Liver (tissue), 9 donors: Measurements from ENCODE around the gene ALPI. TPM values are rescaled to one million over a fixed set of nuclear protein-coding genes. Genes with fewer than 3 reads are reported as not detected.
"Not testable (repeated sequence)": the region's sequence is repeated elsewhere in the genome, so short reads cannot be mapped to it uniquely, and the experiment has no call there.

ENCODE experiments used
- DNase-seq: peaks from one replicate; pipeline ENCODE4 v3.0.0-alpha.2; 2017; ENCODE audit warnings: low spot score
- H3K27ac ChIP-seq, 2 donors: one replicate each; pipeline ENCODE4 v1.7.0; 2013; ENCODE audit warnings: inconsistent platforms in 2 of 2, low read length in 2 of 2, control low read depth in 1 of 2, low read depth in 1 of 2, mild to moderate bottlenecking in 1 of 2
- H3K27me3 ChIP-seq, 4 donors: one replicate each; pipeline versions ENCODE4 v1.6.1 to v1.7.0; 2013; ENCODE audit warnings: low read length in 3 of 4, inconsistent platforms in 1 of 4, mild to moderate bottlenecking in 1 of 4, moderate library complexity in 1 of 4; ENCODE audit not compliant: control insufficient read depth in 4 of 4, insufficient read depth in 4 of 4
- H3K36me3 ChIP-seq, 4 donors: one replicate each; pipeline versions ENCODE4 v1.6.1 to v1.7.0; 2013; ENCODE audit warnings: low read length in 3 of 4, mild to moderate bottlenecking in 3 of 4, low read depth in 1 of 4, moderate library complexity in 1 of 4; ENCODE audit not compliant: control insufficient read depth in 4 of 4, insufficient read depth in 3 of 4
- H3K4me1 ChIP-seq, 4 donors: one replicate each; pipeline versions ENCODE4 v1.6.1 to v1.7.0; 2013; ENCODE audit warnings: low read length in 3 of 4, mild to moderate bottlenecking in 3 of 4, moderate library complexity in 1 of 4; ENCODE audit not compliant: control insufficient read depth in 4 of 4, insufficient read depth in 4 of 4
- H3K4me3 ChIP-seq, 3 donors: one replicate each; pipeline versions ENCODE4 v1.6.1 to v1.7.0; 2013; ENCODE audit warnings: low read length in 3 of 3, control low read depth in 1 of 3, low read depth in 1 of 3, mild to moderate bottlenecking in 1 of 3
- H3K9ac ChIP-seq, 2 donors: one replicate each; pipeline ENCODE4 v1.7.0; 2013; ENCODE audit warnings: low read length in 2 of 2, mild to moderate bottlenecking in 2 of 2, moderate library complexity in 2 of 2, control low read depth in 1 of 2, low read depth in 1 of 2
- H3K9me3 ChIP-seq, 4 donors: one replicate each; pipeline versions ENCODE4 v1.6.1 to v1.7.0; 2013; ENCODE audit warnings: low read length in 3 of 4; ENCODE audit not compliant: control insufficient read depth in 4 of 4
- ATF3 ChIP-seq: IDR thresholded peaks from 2 replicates; pipeline ENCODE4 v1.6.1; 2016; ENCODE audit warnings: antibody characterized with exemption
- CTCF ChIP-seq: fragments of 150-350 bp; IDR thresholded peaks from 2 replicates; pipeline ENCODE4 v1.5.1; 2017; ENCODE audit warnings: improper control_type of control experiment, low read depth, low read length; ENCODE audit not compliant: missing input control
- EGR1 ChIP-seq, 2 donors: IDR thresholded peaks; 2 replicates each; pipeline ENCODE4 v1.6.1; 2016 to 2018; ENCODE audit warnings: antibody characterized with exemption in 2 of 2, low read depth in 2 of 2
- FOXA1 ChIP-seq: IDR thresholded peaks from 2 replicates; pipeline ENCODE4 v1.6.1; 2016; ENCODE audit warnings: antibody characterized with exemption
- FOXA2 ChIP-seq: IDR thresholded peaks from 2 replicates; pipeline ENCODE4 v1.6.1; 2016; ENCODE audit warnings: antibody characterized with exemption
- GABPA ChIP-seq, 2 donors: IDR thresholded peaks in 1 of 2; conservative IDR thresholded peaks in 1 of 2; 2 replicates each; pipeline ENCODE4 v1.6.1; 2016; ENCODE audit warnings: antibody characterized with exemption in 2 of 2, mild to moderate bottlenecking in 1 of 2, moderate library complexity in 1 of 2
- HNF4A ChIP-seq, 2 donors: conservative IDR thresholded peaks; 2 replicates each; pipeline ENCODE4 v1.6.1; 2016; ENCODE audit warnings: antibody characterized with exemption in 2 of 2, mild to moderate bottlenecking in 2 of 2
- HNF4G ChIP-seq: IDR thresholded peaks from 2 replicates; pipeline ENCODE4 v1.6.1; 2016; ENCODE audit warnings: antibody characterized with exemption
- JUND ChIP-seq, 2 donors: IDR thresholded peaks; 2 replicates each; pipeline ENCODE4 v1.6.1; 2016; ENCODE audit warnings: antibody characterized with exemption in 2 of 2
- MAX ChIP-seq: IDR thresholded peaks from 2 replicates; pipeline ENCODE4 v1.6.1; 2016; ENCODE audit warnings: antibody characterized with exemption
- NR2F2 ChIP-seq: IDR thresholded peaks from 2 replicates; pipeline ENCODE4 v1.6.1; 2016; ENCODE audit warnings: antibody characterized with exemption
- RAD21 ChIP-seq, 2 donors: IDR thresholded peaks; 2 replicates each; pipeline ENCODE4 v1.6.1; 2016; ENCODE audit warnings: antibody characterized with exemption in 2 of 2, mild to moderate bottlenecking in 2 of 2
- REST ChIP-seq: IDR thresholded peaks from 2 replicates; pipeline ENCODE4 v1.6.1; 2016; ENCODE audit warnings: antibody characterized with exemption, mild to moderate bottlenecking
- RXRA ChIP-seq, 2 donors: IDR thresholded peaks; 2 replicates each; pipeline ENCODE4 v1.6.1; 2017 to 2018; ENCODE audit warnings: antibody characterized with exemption in 2 of 2, mild to moderate bottlenecking in 1 of 2
- SP1 ChIP-seq: IDR thresholded peaks from 2 replicates; pipeline ENCODE4 v1.6.1; 2018; ENCODE audit warnings: antibody characterized with exemption, mild to moderate bottlenecking
- TAF1 ChIP-seq: conservative IDR thresholded peaks from 2 replicates; pipeline ENCODE4 v1.6.1; 2016; ENCODE audit warnings: antibody characterized with exemption, mild to moderate bottlenecking
- YY1 ChIP-seq: IDR thresholded peaks from 2 replicates; pipeline ENCODE4 v1.6.1; 2016; ENCODE audit warnings: antibody characterized with exemption, mild to moderate bottlenecking
- ZBTB33 ChIP-seq: IDR thresholded peaks from 2 replicates; pipeline ENCODE4 v1.6.1; 2016; ENCODE audit warnings: antibody characterized with exemption
- WGBS: extraction: QIAGEN DNeasy Blood & Tissue Kit; methylation state at CpG from one replicate; pipeline ENCODE4 v1.1.7; 2013; 5-methylcytosine and 5-hydroxymethylcytosine counted together
- polyA plus RNA-seq, 2 donors: library from polyadenylated mRNA; stranded (reverse) in 1 of 2; unstranded in 1 of 2; fragments of 200-250 nt in 1 of 2; fragments of >200 nt in 1 of 2; fragmentation: Nextera tagmentation in 1 of 2; extraction: Ambion mirVana in 1 of 2; gene quantifications; one replicate each; pipeline versions ENCODE4 v1.2.1 to v1.2.3, GENCODE V29; 2013 to 2015
- total RNA-seq, 2 donors: library from RNA; depleted of rRNA; stranded (reverse); fragments of >200 nt; gene quantifications; one replicate each; pipeline ENCODE4 v1.2.3, GENCODE V29; 2014
- donor health status: healthy.
- donor health status: healthy.
- donor health status: healthy.
- donor health status: healthy.
- donor health status: healthy.

The ALPI gene
- total and polyA plus RNA-seq, 4 donors, result 0.02 TPM; not detected in 3

- H3K9me3 ChIP-seq, H3K36me3 ChIP-seq, H3K27me3 ChIP-seq, DNase-seq, H3K27ac ChIP-seq, H3K4me1 ChIP-seq, H3K4me3 ChIP-seq, H3K9ac ChIP-seq: not testable (repeated sequence)
- WGBS, result 52% methylated on average over 39 of the region's 40 CpGs
Measured at GRCh38 chr2:232409617-232410016, 46.3 kb upstream of the ALPI start.

GRCh38 chr2:232410238-232410900 lies 45.6 kb upstream of the ALPI start:
- no peaks in the 10 kb centered on the region for H3K27me3 ChIP-seq
- H3K27ac ChIP-seq, result no peak overlapping the region
- 77% methylated on average over 7 of the region's 7 CpGs for WGBS
- H3K9me3 ChIP-seq, result no peaks in the 10 kb centered on the region
- no peaks in the 10 kb centered on the region for H3K36me3 ChIP-seq
- TF ChIP-seq RXRA (IDR thresholded peaks at IDR 0.05) (no peak), YY1 (no peak), RAD21 (IDR thresholded peaks at IDR 0.05) (no peak), GABPA (IDR thresholded peaks at IDR 0.05 in 1 of 2, conservative IDR thresholded peaks at IDR 0.05 in 1 of 2) (no peak), NR2F2 (no peak), HNF4A (conservative IDR thresholded peaks at IDR 0.05) (no peak), TAF1 (no peak), SP1 (no peak), JUND (IDR thresholded peaks at IDR 0.05) (no peak), EGR1 (IDR thresholded peaks at IDR 0.05; ENCODE audit: low read depth in 2 of 2) (no peak), HNF4G (no peak), MAX (no peak), FOXA1 (no peak), FOXA2 (no peak), CTCF (no peak), ATF3 (no peak)
- no peak overlapping the region for H3K4me3 ChIP-seq
- no peak overlapping the region for H3K9ac ChIP-seq
- H3K4me1 ChIP-seq, result no peaks in the 10 kb centered on the region
- DNase-seq, result no peak

- no peaks in the 10 kb centered on the region for H3K4me1 ChIP-seq
- H3K27ac ChIP-seq, result no peak overlapping the region
- H3K4me3 ChIP-seq, result no peak overlapping the region
- 83% methylated on average over 6 of the region's 6 CpGs for WGBS
- H3K36me3 ChIP-seq, result no peaks in the 10 kb centered on the region
- no peaks in the 10 kb centered on the region for H3K27me3 ChIP-seq
- no peak overlapping the region for H3K9ac ChIP-seq
- DNase-seq, result no peak
- H3K9me3 ChIP-seq, result no peaks in the 10 kb centered on the region
- TF ChIP-seq CTCF (no peak), ZBTB33 (no peak), REST (no peak), RAD21 (IDR thresholded peaks at IDR 0.05) (no peak), JUND (IDR thresholded peaks at IDR 0.05) (no peak), NR2F2 (no peak)
Measured at GRCh38 chr2:232411901-232412629, 43.9 kb upstream of the ALPI start.
